ENCODE data around the gene SYNE2.

- no peak for TF ChIP-seq CTCF (IDR thresholded peaks at IDR 0.05; ENCODE audit: insufficient read depth, low read length)
- TF ChIP-seq REST (IDR thresholded peaks at IDR 0.05; ENCODE audit: insufficient replicate concordance, low read depth) = no peak
- no peak for TF ChIP-seq POLR2AphosphoS5 (IDR thresholded peaks at IDR 0.05; ENCODE audit: low read depth)
- no peak for TF ChIP-seq SPI1 (IDR thresholded peaks at IDR 0.05; ENCODE audit: borderline replicate concordance, low read depth)
These were observed 356.2 kb downstream of the SYNE2 start for GRCh38 chr14:64208981-64209380.

Data from HL-60 (cell line).